ENCODE results near the gene MYL11.

Gene MYL11

GRCh38 chr16:30357085-30357714, 17.4 kb upstream of the MYL11 start:
- no peak for TF ChIP-seq CTCF (IDR thresholded peaks at IDR 0.05; ENCODE audit: low read depth, low read length)
- H3K4me3 ChIP-seq (ENCODE audit: low read depth, low read length): no peak overlapping the region

DNA sequence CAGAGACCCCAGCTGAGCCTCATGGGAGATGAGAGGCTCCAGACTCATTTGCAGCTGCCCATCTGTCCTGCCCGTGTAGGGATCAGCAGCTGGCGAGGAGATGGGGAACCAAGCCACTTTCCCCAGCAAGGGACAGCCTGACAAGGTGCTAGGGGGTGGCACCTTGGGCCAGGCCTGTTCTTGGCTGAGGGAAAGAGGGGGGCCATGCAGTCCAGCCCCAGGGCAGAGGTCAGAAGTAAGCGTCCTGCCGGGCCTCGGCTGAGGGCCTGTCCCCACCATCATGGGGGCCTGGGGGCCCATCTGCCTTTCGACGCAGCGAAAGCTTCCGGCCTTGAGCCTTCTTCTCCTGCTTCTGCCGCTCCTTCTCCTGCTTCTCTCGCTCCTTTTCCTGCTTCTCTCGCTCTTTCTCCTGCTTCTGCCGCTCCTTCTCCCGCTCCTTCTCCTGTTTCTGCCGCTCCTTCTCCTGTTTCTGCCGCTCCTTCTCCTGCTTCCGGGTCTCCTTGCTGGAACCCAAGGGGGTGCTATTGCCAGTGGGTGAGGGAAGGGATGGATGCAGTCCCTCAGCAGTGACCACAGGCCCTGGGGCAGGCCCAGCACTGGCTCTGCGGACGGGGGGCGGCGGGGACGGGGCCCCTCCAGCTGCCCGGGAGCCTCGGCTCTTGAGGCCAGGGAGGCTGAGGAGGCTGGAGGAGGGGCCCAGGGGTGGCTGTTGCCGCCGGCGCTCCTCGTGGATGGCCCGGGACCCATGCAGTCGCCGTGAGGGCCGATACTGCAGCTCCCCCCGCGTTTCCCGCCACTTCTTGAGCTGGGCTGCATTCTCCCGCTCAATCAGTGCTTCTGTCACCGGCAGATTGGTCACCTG, 16.7 kb upstream of the MYL11 start:
- no peak overlapping the region for H3K4me3 ChIP-seq (ENCODE audit: low read depth, low read length)
- TF ChIP-seq CTCF (IDR thresholded peaks at IDR 0.05; ENCODE audit: low read depth, low read length): no peak

- H3K4me3 ChIP-seq (ENCODE audit: low read depth, low read length): no peak overlapping the region
- no peak for TF ChIP-seq CTCF (IDR thresholded peaks at IDR 0.05; ENCODE audit: low read depth, low read length)
These were observed 16.0 kb upstream of the MYL11 start for GRCh38 chr16:30358577-30358936.

DNA sequence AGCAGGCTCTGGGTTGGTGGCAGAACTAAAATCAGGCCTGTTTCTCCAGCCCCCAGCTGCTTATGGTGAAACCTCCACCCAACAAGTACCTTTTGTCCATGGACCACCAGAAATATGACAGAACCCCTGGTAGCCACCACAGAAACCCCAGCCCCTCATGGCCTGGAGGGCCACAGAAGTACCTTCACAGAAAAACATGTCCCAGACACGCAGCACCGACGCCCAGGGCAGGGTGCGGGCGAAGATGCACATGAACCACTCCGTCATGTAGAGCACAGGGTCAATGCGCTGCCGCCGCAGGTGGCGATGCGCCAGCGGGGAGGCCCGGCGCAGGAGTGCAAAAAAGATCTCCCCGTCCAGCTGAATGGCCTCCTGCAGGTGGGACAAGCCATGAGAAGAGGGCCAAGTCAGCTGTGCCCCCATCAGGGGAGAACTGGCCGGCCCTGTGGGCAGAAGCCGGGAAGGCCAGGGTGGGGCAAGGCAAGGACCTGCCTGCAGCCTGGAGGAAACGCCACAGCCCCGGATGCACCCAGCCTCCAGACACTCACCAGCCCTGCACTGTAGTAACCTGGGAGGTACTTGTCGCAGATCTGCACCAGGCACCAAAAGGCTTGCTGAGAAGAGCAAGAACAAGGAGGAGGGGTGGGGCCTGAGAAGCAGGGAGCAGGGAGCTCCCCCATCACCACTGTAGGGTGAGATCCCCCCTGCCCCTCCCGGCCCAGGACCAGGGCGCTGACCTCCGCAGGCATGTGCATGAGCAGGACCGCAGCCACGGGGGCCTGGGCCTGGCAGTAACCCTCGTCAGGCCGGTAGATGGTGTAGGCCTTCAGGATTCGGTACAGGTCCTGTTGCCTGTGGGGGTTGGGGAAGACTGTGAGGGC, 15.4 kb upstream of the MYL11 start:
- H3K4me3 ChIP-seq (ENCODE audit: low read depth, low read length): no peak overlapping the region
- no peak for TF ChIP-seq CTCF (IDR thresholded peaks at IDR 0.05; ENCODE audit: low read depth, low read length)

DNA sequence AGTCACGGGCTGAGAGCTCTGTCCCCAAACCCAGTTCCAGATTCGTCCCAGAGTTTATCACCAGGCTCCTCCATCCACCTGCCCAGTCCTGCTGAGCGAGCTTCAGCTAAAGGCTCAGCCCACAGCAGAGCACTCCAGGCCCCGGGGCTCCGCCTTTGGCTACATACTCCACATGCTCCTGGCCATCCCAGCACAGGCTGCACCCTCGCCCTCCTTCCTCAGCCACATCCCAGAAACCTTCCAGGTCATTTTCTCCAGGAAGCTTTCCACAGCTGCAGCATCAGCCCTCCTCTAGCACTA, 14.8 kb upstream of the MYL11 start:
- H3K4me3 ChIP-seq (ENCODE audit: low read depth, low read length): no peak overlapping the region
- no peak for TF ChIP-seq CTCF (IDR thresholded peaks at IDR 0.05; ENCODE audit: low read depth, low read length)

GRCh38 chr16:30361180-30361579, 13.4 kb upstream of the MYL11 start:
- no peak overlapping the region for H3K4me3 ChIP-seq (ENCODE audit: low read depth, low read length)

More at GRCh38 chr16:30361180-30361579, 13.4 kb upstream of the MYL11 start:
- no peak for TF ChIP-seq CTCF (IDR thresholded peaks at IDR 0.05; ENCODE audit: low read depth, low read length)
